HG03432 (cell line): Measurements from ENCODE around the gene KCTD5.
"Not testable (repeated sequence)": the region's sequence is repeated elsewhere in the genome, so short reads cannot be mapped to it uniquely, and the experiment has no call there.

ENCODE experiments used
- ATAC-seq: cut with Tn5 transposase; IDR thresholded peaks from one replicate; pipeline ENCODE4 v1.9.1; 2021; ENCODE audit warnings: mild to moderate bottlenecking, moderate library complexity; ENCODE audit not compliant: unreplicated experiment

The KCTD5 gene

GRCh38 chr16:2696601-2697250 is 14.4 kb downstream of the KCTD5 start:
- ATAC-seq = not testable (repeated sequence)

GRCh38 chr16:2697401-2697948 is 15.2 kb downstream of the KCTD5 start:
- no peak for ATAC-seq

DNA sequence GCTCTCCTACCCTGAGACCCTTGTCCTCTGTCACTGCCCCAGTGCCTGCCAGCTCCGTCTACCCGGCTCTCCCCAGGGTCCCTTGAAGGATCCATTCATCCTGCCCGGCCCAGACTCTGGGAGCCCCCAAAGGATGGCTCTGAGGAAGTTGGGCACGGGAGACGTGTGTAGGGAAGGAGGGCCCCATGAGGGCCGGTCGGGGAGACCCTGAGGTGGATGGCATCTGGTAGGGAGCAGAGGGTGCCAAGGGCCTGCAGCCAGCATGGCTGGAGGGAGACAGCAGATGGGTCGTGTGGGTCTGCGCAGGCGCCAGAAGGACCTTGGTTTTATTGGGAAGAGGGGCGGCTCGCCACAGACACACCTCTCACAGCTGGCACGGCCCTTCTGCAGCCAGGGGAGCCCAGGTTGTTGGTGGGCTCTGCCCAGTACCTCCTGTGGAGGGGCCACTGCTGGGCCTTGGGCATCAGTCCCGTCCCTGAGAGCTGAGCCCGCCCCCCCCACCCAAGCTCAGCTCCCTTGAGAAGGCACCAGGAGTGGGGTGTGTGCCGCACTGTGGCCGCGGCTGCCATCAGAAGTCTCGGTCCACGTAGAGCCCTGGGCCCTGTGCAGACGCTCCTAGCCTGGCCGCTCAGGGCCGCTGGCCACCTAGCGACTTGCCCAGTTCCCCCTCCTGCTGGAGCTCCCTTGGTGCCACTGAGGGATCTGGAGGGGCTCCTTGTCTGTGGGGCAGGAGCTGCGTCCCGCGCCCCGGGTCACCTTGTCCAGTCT is 16.0 kb downstream of the KCTD5 start:
- no peak for ATAC-seq

GRCh38 chr16:2698965-2699750 is 16.8 kb downstream of the KCTD5 start:
- no peak for ATAC-seq

DNA sequence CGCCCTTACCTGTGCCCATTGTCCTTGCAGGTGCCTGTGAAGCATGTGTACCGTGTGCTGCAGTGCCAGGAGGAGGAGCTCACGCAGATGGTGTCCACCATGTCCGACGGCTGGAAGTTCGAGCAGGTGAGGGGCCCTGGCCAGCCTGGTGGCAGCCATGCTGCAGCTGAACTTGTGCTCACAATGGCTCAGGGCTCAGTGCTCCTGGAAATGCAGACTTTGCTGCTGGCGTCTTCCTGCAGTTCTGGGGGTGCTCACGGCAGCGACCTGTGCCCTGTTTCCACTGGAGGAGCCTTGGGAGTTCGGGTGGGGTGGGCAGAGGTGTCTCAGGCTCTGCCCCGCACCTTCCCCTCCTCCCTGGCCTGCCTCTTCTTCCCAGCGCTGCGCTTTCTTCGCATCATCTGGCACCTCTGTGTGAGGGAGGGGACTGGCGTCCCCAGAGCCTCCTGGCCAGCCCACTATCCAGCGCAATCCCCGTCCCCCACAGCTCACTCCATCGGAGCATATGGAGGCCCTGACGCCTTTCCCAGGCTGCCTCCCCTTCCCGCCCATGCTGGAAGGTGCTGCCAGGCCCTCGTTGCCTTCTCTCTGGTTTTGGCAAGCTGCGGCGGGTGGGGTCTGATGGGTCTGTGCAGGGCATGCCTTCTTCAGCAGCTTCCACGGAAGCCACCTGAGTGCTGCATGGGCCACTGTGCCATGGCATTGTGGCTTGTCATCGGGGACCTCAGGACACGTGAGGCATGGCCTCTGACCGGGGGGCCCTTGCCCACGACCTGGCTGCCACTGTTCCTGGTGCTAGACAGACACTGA is 17.7 kb downstream of the KCTD5 start:
- ATAC-seq = no peak

DNA sequence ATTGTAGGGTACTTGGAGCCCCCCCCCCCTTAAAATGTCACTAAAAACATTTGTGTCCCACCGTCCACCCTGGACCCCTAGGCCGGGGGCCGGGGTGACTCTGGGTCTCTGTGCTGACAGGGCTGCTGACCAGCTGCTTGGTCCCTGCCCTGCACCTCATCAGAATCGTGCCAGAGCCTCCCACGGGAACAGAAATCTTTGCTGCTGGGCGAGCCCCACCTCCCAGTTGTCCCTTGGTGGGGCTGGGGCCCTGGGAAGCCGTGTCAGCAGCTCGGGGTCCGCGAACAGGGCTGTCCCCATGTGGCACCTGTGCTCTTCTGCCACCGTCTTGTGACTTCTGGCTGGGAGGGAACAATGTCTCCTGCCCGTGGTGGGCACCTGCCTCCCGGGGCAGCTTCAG is 18.5 kb downstream of the KCTD5 start:
- no peak for ATAC-seq

- no peak for ATAC-seq
Observed at GRCh38 chr16:2701272-2701671, 18.9 kb downstream of the KCTD5 start.

- no peak for ATAC-seq
Observed at GRCh38 chr16:2701713-2702437, 19.6 kb downstream of the KCTD5 start.

- ATAC-seq = no peak
Observed at GRCh38 chr16:2702438-2702825, 20.1 kb downstream of the KCTD5 start.

GRCh38 chr16:2702871-2703745 is 20.8 kb downstream of the KCTD5 start:
- no peak for ATAC-seq

GRCh38 chr16:2704166-2704982 is 22.1 kb downstream of the KCTD5 start:
- ATAC-seq = no peak

DNA sequence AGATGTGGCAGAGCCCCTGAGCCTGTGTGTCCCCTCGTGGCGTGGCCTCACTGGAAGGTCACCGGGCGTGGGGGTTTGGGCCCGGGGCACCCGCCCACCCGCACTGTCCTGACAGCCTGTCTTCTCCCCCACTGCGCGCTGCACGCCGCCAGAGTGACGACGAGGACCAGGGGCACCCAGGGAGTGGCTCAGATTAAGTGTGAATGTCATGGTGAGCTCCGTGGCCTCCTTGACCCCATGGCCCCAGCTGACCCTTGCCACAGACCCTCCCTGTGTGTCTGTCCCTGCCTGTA is 22.6 kb downstream of the KCTD5 start:
- ATAC-seq = no peak

DNA sequence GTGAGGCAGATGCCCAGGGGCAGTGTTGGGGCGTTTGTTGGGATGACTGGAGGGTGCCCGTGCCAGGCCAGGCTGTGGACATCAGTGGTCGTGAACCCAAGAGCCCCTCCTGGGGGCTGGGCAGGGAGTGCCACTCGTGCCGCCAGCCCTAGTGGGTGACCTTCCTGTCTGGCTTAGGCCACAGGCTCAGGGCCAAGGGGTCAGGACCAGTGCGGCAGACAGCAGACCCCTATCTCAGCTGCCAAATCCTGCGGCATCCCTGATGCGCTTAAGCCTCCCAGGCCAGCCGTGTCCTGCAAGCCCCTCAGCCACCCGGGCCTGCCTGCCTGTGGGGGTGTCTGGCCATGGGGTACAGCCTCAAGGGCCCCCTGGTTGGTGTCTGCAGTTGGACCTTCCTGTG is 23.0 kb downstream of the KCTD5 start:
- no peak for ATAC-seq

- ATAC-seq = no peak
Observed at GRCh38 chr16:2706085-2706484, 23.8 kb downstream of the KCTD5 start.

- ATAC-seq = no peak
Observed at GRCh38 chr16:2706611-2707311, 24.4 kb downstream of the KCTD5 start.

- no peak for ATAC-seq
Observed at GRCh38 chr16:2707368-2708289, 25.3 kb downstream of the KCTD5 start.

DNA sequence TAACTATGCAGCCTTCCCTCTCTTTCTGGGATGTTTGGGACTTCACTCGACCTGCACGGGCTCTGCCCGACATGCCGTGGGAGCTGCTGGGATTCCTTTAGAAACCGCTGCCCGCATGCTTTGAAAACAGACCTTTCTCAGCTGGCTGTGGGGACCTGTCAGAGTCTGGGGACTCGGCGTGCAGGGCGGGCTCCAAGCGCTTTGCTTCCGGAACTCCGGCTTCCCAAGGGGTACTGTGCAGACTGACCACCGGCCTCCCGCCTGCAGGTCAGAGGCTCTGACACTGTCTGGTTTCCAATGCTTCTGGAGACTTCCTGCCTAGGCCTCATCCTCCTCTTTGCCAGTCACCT is 25.9 kb downstream of the KCTD5 start:
- no peak for ATAC-seq
